SU-DHL-6 (cell line): ENCODE measurements around the gene PSMA3.

Experiments
- H2AFZ ChIP-seq: fragments of 200-600 bp; sonication (generic); 2 replicates; pipeline ENCODE4 v1.6.1; 2014; ENCODE audit warnings: low read depth, mild to moderate bottlenecking, moderate library complexity, mixed read lengths, antibody characterized with exemption, low read length; ENCODE audit not compliant: severe bottlenecking
- H3F3A ChIP-seq: fragments of 200-600 bp; shearing (Covaris generic); 2 replicates; pipeline ENCODE4 v1.6.0; 2016; ENCODE audit warnings: antibody characterized with exemption, mild to moderate bottlenecking; ENCODE audit not compliant: insufficient read depth
- H3K27ac ChIP-seq: fragments of 200-600 bp; sonication (generic); 2 replicates; pipeline ENCODE4 v1.5.1; 2016; ENCODE audit warnings: low read depth, mild to moderate bottlenecking, low read length, moderate library complexity, mixed read lengths
- H3K27me3 ChIP-seq: fragments of 200-600 bp; sonication (generic), shearing (Covaris generic); 2 replicates; pipeline ENCODE4 v1.6.0; 2014; ENCODE audit warnings: mild to moderate bottlenecking, low read length
- H3K36me3 ChIP-seq: fragments of 200-600 bp; sonication (generic); 2 replicates; pipeline ENCODE4 v1.6.1; 2014; ENCODE audit warnings: mild to moderate bottlenecking, low read length, mixed read lengths
- H3K4me2 ChIP-seq: fragments of 300-600, 200-600 bp; shearing (Covaris generic), sonication (generic); 2 replicates; pipeline ENCODE4 v1.6.0; 2014; ENCODE audit warnings: low read length, low read depth, mild to moderate bottlenecking; ENCODE audit not compliant: poor library complexity, severe bottlenecking
- H3K4me3 ChIP-seq: fragments of 200-600 bp; sonication (generic); 2 replicates; pipeline ENCODE4 v1.5.1; 2014; ENCODE audit warnings: antibody characterized with exemption, low read length, mild to moderate bottlenecking, mixed read lengths; ENCODE audit not compliant: insufficient read depth, poor library complexity, severe bottlenecking
- H3K79me2 ChIP-seq: fragments of 200-600 bp; sonication (generic); 2 replicates; pipeline ENCODE4 v1.6.1; 2014; ENCODE audit warnings: mild to moderate bottlenecking, low read length, moderate library complexity; ENCODE audit not compliant: insufficient read depth
- H3K9ac ChIP-seq: fragments of 200-600 bp; sonication (generic); 2 replicates; pipeline ENCODE4 v1.7.0; 2014; ENCODE audit warnings: mild to moderate bottlenecking, low read length
- H3K9me2 ChIP-seq: fragments of 200-600 bp; sonication (generic); replicated peaks from 2 replicates; pipeline ENCODE4 v1.6.1; 2014; ENCODE audit warnings: low read length; ENCODE audit not compliant: insufficient read depth
- H3K9me3 ChIP-seq: fragments of 200-600 bp; sonication (generic); 2 replicates; pipeline ENCODE4 v1.6.1; 2014; ENCODE audit warnings: low read length, mixed read lengths; ENCODE audit not compliant: insufficient read depth
- H4K20me1 ChIP-seq: fragments of 200-600 bp; sonication (generic); 2 replicates; pipeline ENCODE4 v1.6.1; 2014; ENCODE audit warnings: low read depth, mild to moderate bottlenecking, antibody characterized with exemption, low read length, moderate library complexity, mixed read lengths
- CTCF ChIP-seq: fragments of 200-600 bp; sonication (generic); IDR thresholded peaks from one replicate; pipeline ENCODE4 v1.5.1; 2017; ENCODE audit warnings: antibody characterized with exemption, mild to moderate bottlenecking, low read length, moderate library complexity; ENCODE audit not compliant: insufficient read depth, poor library complexity, severe bottlenecking
- EZH2phosphoT487 ChIP-seq: fragments of 200-600 bp; sonication (generic), shearing (Covaris generic); conservative IDR thresholded peaks from 2 replicates; pipeline ENCODE4 v1.6.1; 2018; ENCODE audit warnings: mild to moderate bottlenecking, antibody characterized with exemption, low read length, moderate library complexity, mixed read lengths

Gene PSMA3

GRCh38 chr14:58299401-58300330, 55.0 kb downstream of the PSMA3 start:
- Histone ChIP-seq H3K36me3 (peaks cover 24% of the 10 kb centered on the region), H3K27ac (peak overlapping the region; percentile 47), H3F3A (peaks cover 8% of the 10 kb centered on the region; the same call in 1 of the 2 replicates), H3K9me3 (no peaks in the 10 kb centered on the region), H2AFZ (peak overlapping the region; percentile 59), H3K4me2 (peak overlapping the region; percentile 80), H3K4me3 (peak overlapping the region; percentile 66), H4K20me1 (peaks cover 23% of the 10 kb centered on the region; the same call in 1 of the 2 replicates), H3K9me2 (no peaks in the 10 kb centered on the region), H3K79me2 (peaks cover 62% of the 10 kb centered on the region), H3K27me3 (no peaks in the 10 kb centered on the region), H3K9ac (peak overlapping the region; percentile 80)
- TF ChIP-seq CTCF (no peak), EZH2phosphoT487 (no peak)

- Histone ChIP-seq H3K27ac (no peak overlapping the region), H2AFZ (no peak overlapping the region), H3F3A (peaks cover 8% of the 10 kb centered on the region; the same call in 1 of the 2 replicates), H4K20me1 (peaks cover 10% of the 10 kb centered on the region; the same call in 1 of the 2 replicates), H3K79me2 (peaks cover 45% of the 10 kb centered on the region), H3K9me2 (no peaks in the 10 kb centered on the region), H3K36me3 (peaks cover 31% of the 10 kb centered on the region), H3K4me3 (no peak overlapping the region), H3K4me2 (no peak overlapping the region), H3K27me3 (no peaks in the 10 kb centered on the region), H3K9ac (no peak overlapping the region), H3K9me3 (no peaks in the 10 kb centered on the region)
- TF ChIP-seq CTCF (no peak), EZH2phosphoT487 (no peak)
These were observed 56.8 kb downstream of the PSMA3 start for GRCh38 chr14:58301416-58301815.

- Histone ChIP-seq H3K9me2 (no peaks in the 10 kb centered on the region), H3K27ac (no peak overlapping the region), H3K9me3 (no peaks in the 10 kb centered on the region), H3K9ac (no peak overlapping the region), H3F3A (peaks cover 3% of the 10 kb centered on the region; the same call in 1 of the 2 replicates), H3K79me2 (peaks cover 16% of the 10 kb centered on the region), H3K4me3 (no peak overlapping the region), H3K4me2 (no peak overlapping the region), H4K20me1 (no peaks in the 10 kb centered on the region), H3K36me3 (peaks cover 37% of the 10 kb centered on the region), H2AFZ (no peak overlapping the region), H3K27me3 (no peaks in the 10 kb centered on the region)
- TF ChIP-seq EZH2phosphoT487 (no peak), CTCF (no peak)
These were observed 61.1 kb downstream of the PSMA3 start for GRCh38 chr14:58305730-58306129.
